ENCODE results near the gene APOLD1. TPM values are rescaled to one million over a fixed set of nuclear protein-coding genes. Genes with fewer than 3 reads are reported as not detected.

APOLD1 gene
- total RNA-seq, 1 experiment from 2014 or later = 6.4 TPM

GRCh38 chr12:12836571-12836970 lies 51.1 kb downstream of the APOLD1 start:
- no peak for DNase-seq (ENCODE audit: low spot score)
- CTCF ChIA-PET = interaction anchor here (0.5 to 0.8 kb wide), 6 partner anchors 18 to 661 kb away, joined by 3 to 11 read pairs (median 5); partner anchors contain the start of gene GPRC5D
- no peaks in the 10 kb centered on the region for H3K27me3 ChIP-seq (replicated peaks; ENCODE audit: insufficient read depth, low read depth, low read length, poor library complexity)
- no peak for TF ChIP-seq CTCF (conservative IDR thresholded peaks at IDR 0.05; ENCODE audit: low read depth, low read length)
- TF ChIP-seq EZH2 (IDR thresholded peaks at IDR 0.05; ENCODE audit: borderline replicate concordance, low read depth, low read length, poor library complexity, severe bottlenecking) = no peak
- no TSS peak for BruUV-seq (replicated peaks)
- H3K9me3 ChIP-seq (ENCODE audit: low read depth, low read length, poor library complexity, severe bottlenecking) = no peaks in the 10 kb centered on the region
- intact Hi-C loops (cut with micrococcal nuclease; ENCODE audit: unreplicated experiment) = loop anchor here (5.0 kb wide), 1 partner anchor 376 kb away; no protein-coding TSS in a partner anchor
- no peak overlapping the region for H3K27ac ChIP-seq (ENCODE audit: low read depth, low read length, poor library complexity, severe bottlenecking)
- POLR2A ChIA-PET (ENCODE audit: low non-redundant PET) = no interaction called here
- no peak overlapping the region for H3K4me3 ChIP-seq (ENCODE audit: low read depth, low read length, poor library complexity, severe bottlenecking)
- no peaks in the 10 kb centered on the region for H3K4me1 ChIP-seq (ENCODE audit: insufficient read depth, low read length, poor library complexity, severe bottlenecking)
- peaks cover 12% of the 10 kb centered on the region for H3K36me3 ChIP-seq (ENCODE audit: insufficient read depth, low read length, poor library complexity, severe bottlenecking)

- no peaks in the 10 kb centered on the region for H3K9me3 ChIP-seq (ENCODE audit: low read depth, low read length, poor library complexity, severe bottlenecking)
- no peaks in the 10 kb centered on the region for H3K27me3 ChIP-seq (replicated peaks; ENCODE audit: insufficient read depth, low read depth, low read length, poor library complexity)
- intact Hi-C loops (cut with micrococcal nuclease; ENCODE audit: unreplicated experiment) = loop anchor here (5.0 kb wide), 1 partner anchor 375 kb away; no protein-coding TSS in a partner anchor
- no peak overlapping the region for H3K4me3 ChIP-seq (ENCODE audit: low read depth, low read length, poor library complexity, severe bottlenecking)
- POLR2A ChIA-PET (ENCODE audit: low non-redundant PET) = no interaction called here
- DNase-seq (ENCODE audit: low spot score) = peak; percentile 70
- BruUV-seq (replicated peaks) = no TSS peak
- no peaks in the 10 kb centered on the region for H3K4me1 ChIP-seq (ENCODE audit: insufficient read depth, low read length, poor library complexity, severe bottlenecking)
- peak; percentile 72 for TF ChIP-seq CTCF (conservative IDR thresholded peaks at IDR 0.05; ENCODE audit: low read depth, low read length)
- no peak for TF ChIP-seq EZH2 (IDR thresholded peaks at IDR 0.05; ENCODE audit: borderline replicate concordance, low read depth, low read length, poor library complexity, severe bottlenecking)
- CTCF ChIA-PET = interaction anchor here (0.5 to 0.8 kb wide), 4 partner anchors 55 to 374 kb away, joined by 3 to 8 read pairs (median 4); partner anchors contain the start of gene GPRC5D
- peaks cover 9% of the 10 kb centered on the region for H3K36me3 ChIP-seq (ENCODE audit: insufficient read depth, low read length, poor library complexity, severe bottlenecking)
- no peak overlapping the region for H3K27ac ChIP-seq (ENCODE audit: low read depth, low read length, poor library complexity, severe bottlenecking)
Observed at GRCh38 chr12:12837025-12837812, 51.8 kb downstream of the APOLD1 start.

GRCh38 chr12:12837813-12838153 lies 52.3 kb downstream of the APOLD1 start:
- Histone ChIP-seq H3K9me3 (ENCODE audit: low read depth, low read length, poor library complexity, severe bottlenecking) (no peaks in the 10 kb centered on the region), H3K36me3 (ENCODE audit: insufficient read depth, low read length, poor library complexity, severe bottlenecking) (peaks cover 4% of the 10 kb centered on the region), H3K4me3 (ENCODE audit: low read depth, low read length, poor library complexity, severe bottlenecking) (no peak overlapping the region), H3K4me1 (ENCODE audit: insufficient read depth, low read length, poor library complexity, severe bottlenecking) (no peaks in the 10 kb centered on the region), H3K27ac (ENCODE audit: low read depth, low read length, poor library complexity, severe bottlenecking) (no peak overlapping the region), H3K27me3 (replicated peaks; ENCODE audit: insufficient read depth, low read depth, low read length, poor library complexity) (no peaks in the 10 kb centered on the region)
- ChIA-PET CTCF (no interaction called here), POLR2A (ENCODE audit: low non-redundant PET) (no interaction called here)
- intact Hi-C loops (cut with micrococcal nuclease; ENCODE audit: unreplicated experiment) = loop anchor here (5.0 kb wide), 1 partner anchor 375 kb away; no protein-coding TSS in a partner anchor
- DNase-seq (ENCODE audit: low spot score) = no peak
- no peak for TF ChIP-seq EZH2 (IDR thresholded peaks at IDR 0.05; ENCODE audit: borderline replicate concordance, low read depth, low read length, poor library complexity, severe bottlenecking)
- TF ChIP-seq CTCF (conservative IDR thresholded peaks at IDR 0.05; ENCODE audit: low read depth, low read length) = no peak
- no TSS peak for BruUV-seq (replicated peaks)

Data from A673 (cell line).